Activated CD8-positive, alpha-beta memory T cell treated with anti-CD3 and anti-CD28 coated beads, Interleukin-2, amount 50 U/mL, for 4 hours (primary cell): ENCODE data around the gene UQCRH.

Experiments
- DNase-seq: peaks from one replicate; pipeline ENCODE4 v3.0.0-alpha.2; 2020

The UQCRH gene

GRCh38 chr1:46303038-46303871 lies at the start of gene UQCRH, which contains the start of gene LRRC41:
UQCRH (plus strand) TSS chr1:46303698; CDS start chr1:46303767, 69 bp downstream.
LRRC41 (minus strand) TSS chr1:46303616; CDS start chr1:46303322, 294 bp downstream.
- DNase-seq, result peak; percentile 91

- no peak for DNase-seq
These were observed 48.8 kb upstream of the UQCRH start for GRCh38 chr1:46254668-46255067.

GRCh38 chr1:46256523-46256922 lies 47.0 kb upstream of the UQCRH start:
- DNase-seq, result no peak

- no peak for DNase-seq
These were observed 41.0 kb upstream of the UQCRH start for GRCh38 chr1:46262508-46262907.

GRCh38 chr1:46263146-46263545 lies 40.4 kb upstream of the UQCRH start:
- no peak for DNase-seq

- DNase-seq, result no peak
These were observed 34.9 kb upstream of the UQCRH start for GRCh38 chr1:46268578-46268977.

- no peak for DNase-seq
These were observed 29.1 kb upstream of the UQCRH start for GRCh38 chr1:46274225-46275029.

- no peak for DNase-seq
These were observed 28.5 kb upstream of the UQCRH start for GRCh38 chr1:46275030-46275337.

- DNase-seq, result no peak
These were observed 25.7 kb upstream of the UQCRH start for GRCh38 chr1:46277658-46278373.

- DNase-seq, result no peak
These were observed 24.7 kb upstream of the UQCRH start for GRCh38 chr1:46278807-46279206.

- no peak for DNase-seq
These were observed 23.4 kb upstream of the UQCRH start for GRCh38 chr1:46280092-46280491.

GRCh38 chr1:46281021-46281420 lies 22.5 kb upstream of the UQCRH start:
- DNase-seq, result no peak

- no peak for DNase-seq
These were observed 19.4 kb upstream of the UQCRH start for GRCh38 chr1:46284058-46284457.

GRCh38 chr1:46284597-46285564 lies 18.6 kb upstream of the UQCRH start:
- DNase-seq, result no peak

- DNase-seq, result peak; percentile 34
These were observed 17.6 kb upstream of the UQCRH start for GRCh38 chr1:46285730-46286477.

- no peak for DNase-seq
These were observed 14.9 kb upstream of the UQCRH start for GRCh38 chr1:46288485-46289133.

GRCh38 chr1:46289134-46289494 lies 14.4 kb upstream of the UQCRH start:
- no peak for DNase-seq

GRCh38 chr1:46289976-46290375 lies 13.5 kb upstream of the UQCRH start:
- no peak for DNase-seq

GRCh38 chr1:46295306-46295705 lies 8.2 kb upstream of the UQCRH start:
- no peak for DNase-seq

GRCh38 chr1:46298387-46298786 lies 5.1 kb upstream of the UQCRH start:
- DNase-seq, result no peak
